HepG2 (cell line): ENCODE results near the gene SNF8. TPM values are rescaled to one million over a fixed set of nuclear protein-coding genes. Genes with fewer than 3 reads are reported as not detected.
A peak's percentile ranks its signal among the peaks of the same experiment; 100 is the strongest.

Source experiments
- ETV5 ChIP-seq: IDR thresholded peaks from 2 replicates; pipeline ENCODE4 v1.6.1; 2018; ENCODE audit warnings: missing biosample characterization, missing genetic modification reagents, inconsistent platforms, borderline replicate concordance
- HNRNPL ChIP-seq: fragments of 200-400 bp; formaldehyde crosslinking; IDR thresholded peaks from 2 replicates; pipeline ENCODE4 v1.6.1; 2017; ENCODE audit warnings: mild to moderate bottlenecking, low read depth, low read length
- KLF12 ChIP-seq: sonication (generic); formaldehyde crosslinking; IDR thresholded peaks from 2 replicates; pipeline ENCODE4 v1.4.0; 2020; ENCODE audit warnings: missing genetic modification reagents, borderline replicate concordance
- KMT2A ChIP-seq: sonication (generic); formaldehyde crosslinking; IDR thresholded peaks from 2 replicates; pipeline ENCODE4 v1.4.0; 2020; ENCODE audit warnings: missing genetic modification reagents
- MAZ ChIP-seq, 2 experiments: sonication (generic) in 1 of 2; formaldehyde crosslinking in 1 of 2; IDR thresholded peaks; 2 replicates each; pipeline versions ENCODE4 v1.5.0 to v1.6.1; 2012 to 2020; ENCODE audit warnings: low read depth in 2 of 2, mild to moderate bottlenecking in 2 of 2, borderline replicate concordance in 1 of 2, improper control_type of control experiment in 1 of 2, low read length in 1 of 2, missing genetic modification reagents in 1 of 2, moderate library complexity in 1 of 2
- NFKBIZ ChIP-seq: IDR thresholded peaks from 2 replicates; pipeline ENCODE4 v1.6.1; 2018; ENCODE audit warnings: missing genetic modification reagents, missing compliant biosample characterization
- NR2F2 ChIP-seq: IDR thresholded peaks from 2 replicates; pipeline ENCODE4 v1.6.1; 2012; ENCODE audit warnings: low read depth, inconsistent platforms, borderline replicate concordance
- ZKSCAN8 ChIP-seq: IDR thresholded peaks from 2 replicates; pipeline ENCODE4 v1.6.1; 2016; ENCODE audit warnings: borderline replicate concordance, missing genetic modification reagents, missing compliant biosample characterization
- ZNF12 ChIP-seq: sonication (generic); formaldehyde crosslinking; IDR thresholded peaks from 2 replicates; pipeline ENCODE4 v1.5.0; 2020; ENCODE audit warnings: missing genetic modification reagents
- ZNF335 ChIP-seq: sonication (generic); formaldehyde crosslinking; IDR thresholded peaks from 2 replicates; pipeline ENCODE4 v1.4.0; 2020; ENCODE audit warnings: missing genetic modification reagents
- ZNF367 ChIP-seq: sonication (generic); formaldehyde crosslinking; IDR thresholded peaks from 2 replicates; pipeline ENCODE4 v1.4.0; 2020; ENCODE audit warnings: missing genetic modification reagents, borderline replicate concordance
- ZNF382 ChIP-seq: sonication (generic); formaldehyde crosslinking; IDR thresholded peaks from 2 replicates; pipeline ENCODE4 v1.5.0; 2020; ENCODE audit warnings: missing genetic modification reagents, mild to moderate bottlenecking, borderline replicate concordance
- ZNF460 ChIP-seq: sonication (generic); formaldehyde crosslinking; IDR thresholded peaks from 2 replicates; pipeline ENCODE4 v1.5.1; 2020; ENCODE audit warnings: missing genetic modification reagents, mild to moderate bottlenecking, borderline replicate concordance
- ZNF557 ChIP-seq: sonication (generic); formaldehyde crosslinking; IDR thresholded peaks from 2 replicates; pipeline ENCODE4 v1.4.0; 2020; ENCODE audit warnings: missing genetic modification reagents
- ZNF841 ChIP-seq: sonication (generic); formaldehyde crosslinking; IDR thresholded peaks from 2 replicates; pipeline ENCODE4 v1.8.1; 2023; ENCODE audit warnings: missing genetic modification reagents, borderline replicate concordance
- polyA plus RNA-seq, 8 experiments: library from polyadenylated mRNA; depleted of rRNA in 3 of 8; stranded (reverse) in 7 of 8; unstranded in 1 of 8; fragments of >200 nt; fragmentation: Illumina TruSeq in 4 of 8; extraction: Trizol in 4 of 8; gene quantifications; 2 replicates each; pipeline versions ENCODE4 v1.2.1 to v1.2.3, GENCODE V29; 2011 to 2016; ENCODE audit warnings: low read depth in 4 of 8, missing spikeins in 1 of 8, mixed read lengths in 1 of 8; ENCODE audit not compliant: insufficient read depth in 1 of 8
- total RNA-seq, 5 experiments: library from RNA; depleted of rRNA; stranded (reverse); fragments of >200 nt; fragmentation: Illumina TruSeq; extraction: Trizol; gene quantifications; 2 replicates each; pipeline ENCODE4 v1.2.3, GENCODE V29; 2016; ENCODE audit warnings: low read depth in 1 of 5
- TF ChIP-seq, protein P1 (sequence below): sonication (generic); formaldehyde crosslinking; IDR thresholded peaks from 2 replicates; pipeline ENCODE4 v1.5.0; 2020; ENCODE audit warnings: mild to moderate bottlenecking, missing genetic modification reagents
- TF ChIP-seq, protein P2 (sequence below): sonication (generic); formaldehyde crosslinking; IDR thresholded peaks from 2 replicates; pipeline ENCODE4 v1.9.0; 2021; ENCODE audit warnings: missing genetic modification reagents, borderline replicate concordance
- TF ChIP-seq, protein P3 (sequence below): sonication (generic); formaldehyde crosslinking; IDR thresholded peaks from 2 replicates; pipeline ENCODE4 v1.4.0; 2020; ENCODE audit warnings: missing genetic modification reagents

The SNF8 gene
- total and polyA plus RNA-seq, 2 of the 13 experiments (the other 11 are each of a cell fraction or from before 2014, with no cell fraction given): 114 to 153 TPM

- TF ChIP-seq NFKBIZ: peak; percentile 77; the same call in 1 of the 2 replicates
- peak; percentile 34; the same call in 1 of the 2 replicates for TF ChIP-seq MAZ (IDR thresholded peaks at IDR 0.05; ENCODE audit: borderline replicate concordance, low read depth, low read length)
- peak; percentile 90 for TF ChIP-seq MAZ (CRISPR knock-in tag; IDR thresholded peaks at IDR 0.05; ENCODE audit: low read depth)
- peak; percentile 88 for TF ChIP-seq ETV5 (CRISPR knock-in tag)
- TF ChIP-seq ZNF557: peak; percentile 94
- no peak for TF ChIP-seq ZNF841 (CRISPR knock-in tag)
- peak; percentile 98 for TF ChIP-seq KMT2A (CRISPR knock-in tag)
- TF ChIP-seq, protein P1, sequence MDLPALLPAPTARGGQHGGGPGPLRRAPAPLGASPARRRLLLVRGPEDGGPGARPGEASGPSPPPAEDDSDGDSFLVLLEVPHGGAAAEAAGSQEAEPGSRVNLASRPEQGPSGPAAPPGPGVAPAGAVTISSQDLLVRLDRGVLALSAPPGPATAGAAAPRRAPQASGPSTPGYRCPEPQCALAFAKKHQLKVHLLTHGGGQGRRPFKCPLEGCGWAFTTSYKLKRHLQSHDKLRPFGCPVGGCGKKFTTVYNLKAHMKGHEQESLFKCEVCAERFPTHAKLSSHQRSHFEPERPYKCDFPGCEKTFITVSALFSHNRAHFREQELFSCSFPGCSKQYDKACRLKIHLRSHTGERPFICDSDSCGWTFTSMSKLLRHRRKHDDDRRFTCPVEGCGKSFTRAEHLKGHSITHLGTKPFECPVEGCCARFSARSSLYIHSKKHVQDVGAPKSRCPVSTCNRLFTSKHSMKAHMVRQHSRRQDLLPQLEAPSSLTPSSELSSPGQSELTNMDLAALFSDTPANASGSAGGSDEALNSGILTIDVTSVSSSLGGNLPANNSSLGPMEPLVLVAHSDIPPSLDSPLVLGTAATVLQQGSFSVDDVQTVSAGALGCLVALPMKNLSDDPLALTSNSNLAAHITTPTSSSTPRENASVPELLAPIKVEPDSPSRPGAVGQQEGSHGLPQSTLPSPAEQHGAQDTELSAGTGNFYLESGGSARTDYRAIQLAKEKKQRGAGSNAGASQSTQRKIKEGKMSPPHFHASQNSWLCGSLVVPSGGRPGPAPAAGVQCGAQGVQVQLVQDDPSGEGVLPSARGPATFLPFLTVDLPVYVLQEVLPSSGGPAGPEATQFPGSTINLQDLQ (CRISPR knock-in tag): peak; percentile 41; the same call in 1 of the 2 replicates
- TF ChIP-seq ZKSCAN8 (CRISPR knock-in tag): no peak
- TF ChIP-seq ZNF367 (CRISPR knock-in tag): 0 out of 2 replicates have a peak, but pooled peaks have one; percentile 77
- TF ChIP-seq HNRNPL: 0 out of 2 replicates have a peak, but pooled peaks have one; percentile 46
- TF ChIP-seq ZNF460 (CRISPR knock-in tag): peak; percentile 63; the same call in 1 of the 2 replicates
- peak; percentile 92 for TF ChIP-seq ZNF335 (CRISPR knock-in tag)
- TF ChIP-seq, protein P2, sequence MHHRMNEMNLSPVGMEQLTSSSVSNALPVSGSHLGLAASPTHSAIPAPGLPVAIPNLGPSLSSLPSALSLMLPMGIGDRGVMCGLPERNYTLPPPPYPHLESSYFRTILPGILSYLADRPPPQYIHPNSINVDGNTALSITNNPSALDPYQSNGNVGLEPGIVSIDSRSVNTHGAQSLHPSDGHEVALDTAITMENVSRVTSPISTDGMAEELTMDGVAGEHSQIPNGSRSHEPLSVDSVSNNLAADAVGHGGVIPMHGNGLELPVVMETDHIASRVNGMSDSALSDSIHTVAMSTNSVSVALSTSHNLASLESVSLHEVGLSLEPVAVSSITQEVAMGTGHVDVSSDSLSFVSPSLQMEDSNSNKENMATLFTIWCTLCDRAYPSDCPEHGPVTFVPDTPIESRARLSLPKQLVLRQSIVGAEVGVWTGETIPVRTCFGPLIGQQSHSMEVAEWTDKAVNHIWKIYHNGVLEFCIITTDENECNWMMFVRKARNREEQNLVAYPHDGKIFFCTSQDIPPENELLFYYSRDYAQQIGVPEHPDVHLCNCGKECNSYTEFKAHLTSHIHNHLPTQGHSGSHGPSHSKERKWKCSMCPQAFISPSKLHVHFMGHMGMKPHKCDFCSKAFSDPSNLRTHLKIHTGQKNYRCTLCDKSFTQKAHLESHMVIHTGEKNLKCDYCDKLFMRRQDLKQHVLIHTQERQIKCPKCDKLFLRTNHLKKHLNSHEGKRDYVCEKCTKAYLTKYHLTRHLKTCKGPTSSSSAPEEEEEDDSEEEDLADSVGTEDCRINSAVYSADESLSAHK (CRISPR knock-in tag): no peak
- TF ChIP-seq, protein P3, sequence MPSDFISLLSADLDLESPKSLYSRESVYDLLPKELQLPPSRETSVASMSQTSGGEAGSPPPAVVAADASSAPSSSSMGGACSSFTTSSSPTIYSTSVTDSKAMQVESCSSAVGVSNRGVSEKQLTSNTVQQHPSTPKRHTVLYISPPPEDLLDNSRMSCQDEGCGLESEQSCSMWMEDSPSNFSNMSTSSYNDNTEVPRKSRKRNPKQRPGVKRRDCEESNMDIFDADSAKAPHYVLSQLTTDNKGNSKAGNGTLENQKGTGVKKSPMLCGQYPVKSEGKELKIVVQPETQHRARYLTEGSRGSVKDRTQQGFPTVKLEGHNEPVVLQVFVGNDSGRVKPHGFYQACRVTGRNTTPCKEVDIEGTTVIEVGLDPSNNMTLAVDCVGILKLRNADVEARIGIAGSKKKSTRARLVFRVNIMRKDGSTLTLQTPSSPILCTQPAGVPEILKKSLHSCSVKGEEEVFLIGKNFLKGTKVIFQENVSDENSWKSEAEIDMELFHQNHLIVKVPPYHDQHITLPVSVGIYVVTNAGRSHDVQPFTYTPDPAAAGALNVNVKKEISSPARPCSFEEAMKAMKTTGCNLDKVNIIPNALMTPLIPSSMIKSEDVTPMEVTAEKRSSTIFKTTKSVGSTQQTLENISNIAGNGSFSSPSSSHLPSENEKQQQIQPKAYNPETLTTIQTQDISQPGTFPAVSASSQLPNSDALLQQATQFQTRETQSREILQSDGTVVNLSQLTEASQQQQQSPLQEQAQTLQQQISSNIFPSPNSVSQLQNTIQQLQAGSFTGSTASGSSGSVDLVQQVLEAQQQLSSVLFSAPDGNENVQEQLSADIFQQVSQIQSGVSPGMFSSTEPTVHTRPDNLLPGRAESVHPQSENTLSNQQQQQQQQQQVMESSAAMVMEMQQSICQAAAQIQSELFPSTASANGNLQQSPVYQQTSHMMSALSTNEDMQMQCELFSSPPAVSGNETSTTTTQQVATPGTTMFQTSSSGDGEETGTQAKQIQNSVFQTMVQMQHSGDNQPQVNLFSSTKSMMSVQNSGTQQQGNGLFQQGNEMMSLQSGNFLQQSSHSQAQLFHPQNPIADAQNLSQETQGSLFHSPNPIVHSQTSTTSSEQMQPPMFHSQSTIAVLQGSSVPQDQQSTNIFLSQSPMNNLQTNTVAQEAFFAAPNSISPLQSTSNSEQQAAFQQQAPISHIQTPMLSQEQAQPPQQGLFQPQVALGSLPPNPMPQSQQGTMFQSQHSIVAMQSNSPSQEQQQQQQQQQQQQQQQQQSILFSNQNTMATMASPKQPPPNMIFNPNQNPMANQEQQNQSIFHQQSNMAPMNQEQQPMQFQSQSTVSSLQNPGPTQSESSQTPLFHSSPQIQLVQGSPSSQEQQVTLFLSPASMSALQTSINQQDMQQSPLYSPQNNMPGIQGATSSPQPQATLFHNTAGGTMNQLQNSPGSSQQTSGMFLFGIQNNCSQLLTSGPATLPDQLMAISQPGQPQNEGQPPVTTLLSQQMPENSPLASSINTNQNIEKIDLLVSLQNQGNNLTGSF (CRISPR knock-in tag): peak; percentile 91
- TF ChIP-seq ZNF382 (CRISPR knock-in tag): no peak
- peak; percentile 95 for TF ChIP-seq KLF12 (CRISPR knock-in tag)
- peak; percentile 83 for TF ChIP-seq ZNF12 (CRISPR knock-in tag)
- TF ChIP-seq NR2F2: no peak; the same call in 1 of the 2 replicates
Observed at GRCh38 chr17:48944515-48945260, at the start of gene SNF8 (continued).
